GM21367 (cell line): ENCODE measurements around the gene WDR62.
A peak's percentile ranks its signal among the peaks of the same experiment; 100 is the strongest.
"Not testable (repeated sequence)": the region's sequence is repeated elsewhere in the genome, so short reads cannot be mapped to it uniquely, and the experiment has no call there.

ENCODE experiments used
- ATAC-seq: cut with Tn5 transposase; IDR thresholded peaks from one replicate; pipeline ENCODE4 v1.9.1; 2021; ENCODE audit not compliant: unreplicated experiment

The WDR62 gene

GRCh38 chr19:36032251-36033104 is 22.2 kb upstream of the WDR62 start, which contains the start of gene CLIP3:
CLIP3 (minus strand) TSS chr19:36032873; CDS start chr19:36032357, 516 bp downstream.
- no peak for ATAC-seq

- ATAC-seq = no peak
Measured at GRCh38 chr19:36040495-36040894, 14.2 kb upstream of the WDR62 start.

GRCh38 chr19:36041092-36041491 is 13.6 kb upstream of the WDR62 start:
- not testable (repeated sequence) for ATAC-seq

GRCh38 chr19:36041831-36042230 is 12.9 kb upstream of the WDR62 start:
- ATAC-seq = no peak

DNA sequence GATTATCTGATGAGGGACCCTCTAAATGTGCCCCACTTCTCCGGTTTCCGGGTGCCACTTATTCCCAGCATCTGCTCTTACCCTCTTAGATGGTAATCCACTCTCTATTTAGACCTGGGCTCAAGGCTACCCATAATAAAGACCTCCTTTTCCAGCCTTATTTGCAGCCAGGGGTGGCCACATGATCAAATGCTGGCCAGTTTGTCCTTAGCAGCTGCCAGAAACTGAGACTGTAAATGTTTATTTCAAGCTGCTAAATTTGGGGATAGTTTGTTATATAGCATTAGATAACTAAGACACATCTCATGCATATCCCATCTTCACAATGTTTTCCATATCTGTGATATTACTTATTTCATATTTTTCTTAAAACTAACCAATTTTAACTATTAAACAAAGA is 10.7 kb upstream of the WDR62 start:
- ATAC-seq = no peak

- no peak for ATAC-seq
Measured at GRCh38 chr19:36046443-36047050, 8.2 kb upstream of the WDR62 start.

- no peak for ATAC-seq
Measured at GRCh38 chr19:36047835-36048234, 6.9 kb upstream of the WDR62 start.

DNA sequence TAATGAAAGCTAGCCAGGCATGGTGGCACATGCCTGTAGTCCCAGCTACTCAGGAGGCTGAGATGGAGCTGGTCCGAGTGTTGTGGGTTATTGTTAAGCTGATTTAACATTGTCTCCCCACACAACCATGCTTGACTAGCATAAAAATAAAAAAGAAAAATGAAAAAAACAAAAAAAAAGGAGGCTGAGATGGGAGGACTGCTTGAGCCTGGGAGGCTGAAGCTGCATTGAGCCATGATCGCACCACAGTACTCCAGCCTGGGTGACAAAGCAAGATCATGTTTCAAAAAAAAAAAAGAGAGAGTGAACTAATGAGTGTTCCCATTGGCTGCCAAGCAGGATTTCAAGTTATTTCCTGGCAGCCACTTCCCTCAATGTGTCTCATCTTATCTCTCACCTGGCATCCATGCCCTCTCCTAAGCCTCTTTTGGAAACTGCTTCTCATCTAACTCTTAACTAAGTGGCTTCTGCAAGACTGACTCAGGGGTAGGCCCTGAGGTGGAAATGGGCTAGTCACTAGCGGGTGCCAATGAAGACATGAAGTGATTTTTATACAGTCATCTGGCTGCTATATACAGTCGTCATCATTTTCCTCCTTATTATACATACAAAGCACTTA is 5.5 kb upstream of the WDR62 start:
- ATAC-seq = no peak

- no peak for ATAC-seq
Measured at GRCh38 chr19:36051236-36051635, 3.5 kb upstream of the WDR62 start.

DNA sequence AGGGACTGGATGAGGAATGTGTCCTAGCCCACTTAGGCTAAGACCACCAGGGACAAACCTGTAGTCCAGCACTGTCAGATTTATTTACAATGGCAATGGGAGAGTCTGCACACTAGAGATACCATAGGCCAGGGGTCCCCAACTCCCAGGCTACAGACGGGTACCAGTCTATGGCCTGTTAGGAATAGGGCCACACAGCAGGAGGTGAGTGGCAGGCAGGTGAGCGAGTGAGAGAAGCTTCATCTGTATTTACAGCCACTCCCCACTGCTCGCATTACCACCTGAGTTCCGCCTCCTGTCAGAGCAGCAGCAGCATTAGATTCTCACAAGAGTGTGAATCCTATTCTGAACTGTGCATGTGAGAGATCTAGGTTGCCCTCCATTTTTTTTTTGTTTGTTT is 3.1 kb upstream of the WDR62 start:
- no peak for ATAC-seq

DNA sequence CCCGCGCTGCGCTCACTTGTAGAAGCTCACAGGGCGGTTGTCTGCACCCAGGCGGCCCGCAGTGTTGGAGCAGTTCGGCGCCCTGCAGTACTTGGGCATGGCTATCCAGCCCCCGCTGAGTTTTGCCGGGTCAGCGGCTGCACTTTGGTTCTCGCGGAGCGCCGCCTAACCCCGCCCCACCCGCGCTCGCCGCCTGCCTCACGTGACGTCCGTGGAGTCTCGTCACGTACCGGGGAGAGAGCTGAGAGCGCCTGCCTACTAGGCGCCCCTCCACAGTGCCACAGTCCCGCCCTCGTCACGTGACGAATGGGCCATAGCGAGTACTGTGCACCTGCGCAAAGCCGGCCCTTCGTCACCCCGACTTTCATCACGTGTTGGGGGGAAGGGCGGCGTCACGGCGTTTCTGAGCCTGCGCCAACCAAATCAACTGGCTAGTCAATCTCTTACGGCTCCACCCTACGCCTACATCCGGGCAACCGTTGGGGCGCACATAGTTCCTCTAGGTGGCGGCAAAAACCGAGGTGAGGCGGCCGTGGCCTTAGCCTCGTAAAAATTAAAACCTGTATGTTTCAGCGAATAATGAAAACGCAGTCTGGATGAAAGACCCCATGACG is 471 bp upstream of the WDR62 start, which contains the start of gene THAP8:
Gene THAP8, minus strand, starts transcription at position 167 of the 614 bp plus-strand sequence. Its CDS starts 68 bp downstream, at position 99.
- ATAC-seq = peak; percentile 71

- ATAC-seq = no peak
Measured at GRCh38 chr19:36058481-36059179, 3.9 kb downstream of the WDR62 start.

DNA sequence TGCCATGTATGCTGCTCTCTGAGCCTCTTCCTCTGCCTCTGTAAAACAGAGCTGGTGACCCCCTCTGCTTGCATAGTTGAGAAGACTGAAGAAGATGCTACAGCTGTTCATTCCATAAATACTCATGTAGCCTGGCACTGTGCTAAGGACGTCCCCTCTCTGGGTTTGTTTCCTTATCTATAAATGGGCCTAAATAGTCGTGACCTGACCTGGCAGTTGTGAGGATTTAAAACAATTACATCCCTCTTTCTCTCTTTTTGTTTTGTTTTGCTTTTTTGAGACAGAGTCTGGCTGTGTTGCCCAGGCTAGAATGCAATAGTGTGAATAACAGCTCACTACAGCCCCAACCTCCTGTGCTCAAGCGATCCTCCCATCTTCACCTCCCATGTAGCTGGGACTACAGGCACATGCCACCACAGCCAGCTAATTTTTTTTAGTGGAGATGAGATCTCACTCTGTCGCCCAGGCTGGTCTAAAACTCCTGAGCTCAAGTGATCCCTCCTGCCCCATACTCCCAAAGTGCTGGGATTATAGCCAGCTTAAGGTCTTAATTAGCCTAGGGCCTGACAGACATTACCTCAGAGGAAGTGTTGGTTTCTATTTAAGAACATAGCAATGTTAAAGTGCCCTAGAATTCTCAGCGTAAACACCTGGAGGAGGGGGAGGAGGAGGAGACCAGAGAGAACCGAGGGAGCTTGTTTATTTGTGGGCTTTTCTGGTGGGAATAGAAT is 4.6 kb downstream of the WDR62 start:
- ATAC-seq = no peak

GRCh38 chr19:36060430-36060829 is 5.7 kb downstream of the WDR62 start:
- no peak for ATAC-seq

GRCh38 chr19:36061367-36061766 is 6.7 kb downstream of the WDR62 start:
- ATAC-seq = no peak

GRCh38 chr19:36064826-36065225 is 10.1 kb downstream of the WDR62 start:
- ATAC-seq = no peak

DNA sequence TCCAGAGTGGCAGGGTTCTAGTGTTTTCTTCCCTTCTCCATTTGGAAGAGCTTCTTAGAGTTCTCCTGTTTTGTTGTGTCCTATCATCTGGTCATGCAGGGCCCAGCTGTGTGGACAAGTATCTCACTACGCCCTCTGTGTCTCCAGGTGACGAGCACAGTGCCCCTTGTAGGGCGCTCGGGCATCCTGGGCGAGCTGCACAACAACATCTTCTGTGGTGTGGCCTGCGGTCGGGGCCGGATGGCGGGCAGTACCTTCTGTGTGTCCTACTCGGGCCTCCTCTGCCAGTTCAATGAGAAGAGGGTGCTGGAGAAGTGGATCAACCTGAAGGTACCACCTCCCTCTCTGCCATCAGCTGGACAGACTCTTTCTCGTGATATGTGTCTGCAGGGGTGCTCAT is 13.0 kb downstream of the WDR62 start:
- ATAC-seq = no peak

DNA sequence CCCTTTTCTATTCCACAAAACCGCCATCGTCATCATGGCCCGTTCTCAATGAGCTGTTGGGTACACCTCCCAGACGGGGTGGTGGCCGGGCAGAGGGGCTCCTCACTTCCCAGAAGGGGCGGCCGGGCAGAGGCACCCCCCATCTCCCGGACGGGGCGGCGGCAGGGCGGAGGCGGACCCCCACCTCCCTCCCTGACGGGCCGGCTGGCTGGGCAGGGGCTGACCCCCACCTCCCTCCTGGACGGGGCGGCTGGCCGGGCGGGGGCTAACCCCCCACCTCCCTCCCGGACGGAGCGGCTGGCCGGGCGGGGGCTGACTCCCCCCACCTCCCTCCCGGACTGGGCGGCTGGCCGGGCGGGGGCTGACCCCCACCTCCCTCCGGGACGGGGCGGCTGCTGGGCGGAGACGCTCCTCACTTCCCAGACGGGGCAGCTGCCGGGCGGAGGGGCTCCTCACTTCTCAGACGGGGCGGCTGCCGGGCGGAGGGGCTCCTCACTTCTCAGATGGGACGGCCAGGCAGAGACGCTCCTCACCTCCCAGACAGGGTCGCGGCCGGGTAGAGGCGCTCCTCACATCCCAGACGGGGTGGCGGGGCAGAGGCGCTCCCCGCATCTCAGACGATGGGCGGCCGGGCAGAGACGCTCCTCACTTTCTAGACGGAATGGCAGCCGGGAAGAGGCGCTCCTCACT is 14.3 kb downstream of the WDR62 start:
- ATAC-seq = not testable (repeated sequence)

DNA sequence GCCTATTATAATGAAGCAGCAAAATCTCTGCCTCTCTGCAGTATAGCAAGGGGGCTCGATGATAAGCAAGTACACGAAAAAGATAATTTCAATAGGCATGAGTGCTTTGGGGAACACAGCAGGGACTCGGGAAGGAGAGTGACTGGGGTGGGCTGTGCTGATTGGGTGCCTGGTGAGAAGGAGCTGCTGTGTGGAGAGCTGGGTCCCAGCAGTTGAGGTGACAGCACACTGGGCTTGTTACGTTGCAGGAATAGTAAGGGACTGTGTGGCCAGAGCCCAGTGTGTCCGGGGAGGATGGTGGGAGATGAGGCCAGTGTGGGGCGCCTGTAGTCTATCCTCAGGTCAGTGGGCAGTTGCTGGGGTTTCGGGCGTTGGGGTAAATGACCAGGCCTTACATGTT is 17.4 kb downstream of the WDR62 start:
- no peak for ATAC-seq
